Measurements from ENCODE around the gene LRRC8A.
"Not testable (repeated sequence)": the region's sequence is repeated elsewhere in the genome, so short reads cannot be mapped to it uniquely, and the experiment has no call there.

The LRRC8A gene

GRCh38 chr9:128860937-128861336, 21.0 kb upstream of the LRRC8A start:
- DNase-seq (ENCODE audit: low spot score), result no peak
- H3K4me3 ChIP-seq, result no peak overlapping the region
- no peak overlapping the region for H3K27ac ChIP-seq
- no peak for TF ChIP-seq CTCF (IDR thresholded peaks at IDR 0.05)

GRCh38 chr9:128861501-128861900, 20.4 kb upstream of the LRRC8A start:
- no peak for DNase-seq (ENCODE audit: low spot score)
- Histone ChIP-seq H3K27ac (no peak overlapping the region), H3K4me3 (no peak overlapping the region)
- no peak for TF ChIP-seq CTCF (IDR thresholded peaks at IDR 0.05)

- Histone ChIP-seq H3K4me3 (no peak overlapping the region), H3K27ac (no peak overlapping the region)
- no peak for DNase-seq (ENCODE audit: low spot score)
- TF ChIP-seq CTCF (IDR thresholded peaks at IDR 0.05), result no peak
These were observed 19.5 kb upstream of the LRRC8A start for GRCh38 chr9:128862401-128862851.

GRCh38 chr9:128863647-128864046, 18.3 kb upstream of the LRRC8A start:
- H3K4me3 ChIP-seq, result no peak overlapping the region
- H3K27ac ChIP-seq, result no peak overlapping the region
- TF ChIP-seq CTCF (IDR thresholded peaks at IDR 0.05), result peak; percentile 89
- DNase-seq (ENCODE audit: low spot score), result no peak

- no peak for TF ChIP-seq CTCF (IDR thresholded peaks at IDR 0.05)
- no peak for DNase-seq (ENCODE audit: low spot score)
- Histone ChIP-seq H3K4me3 (no peak overlapping the region), H3K27ac (no peak overlapping the region)
These were observed 11.6 kb upstream of the LRRC8A start for GRCh38 chr9:128870128-128870940.

- DNase-seq (ENCODE audit: low spot score); H3K4me3 ChIP-seq; H3K27ac ChIP-seq: not testable (repeated sequence)
These were observed 11.0 kb upstream of the LRRC8A start for GRCh38 chr9:128870941-128871265.

- no peak for TF ChIP-seq CTCF (IDR thresholded peaks at IDR 0.05)
- DNase-seq (ENCODE audit: low spot score), result no peak
- Histone ChIP-seq H3K4me3 (no peak overlapping the region), H3K27ac (peak overlapping the region; percentile 75 to 82)
These were observed 4.1 kb upstream of the LRRC8A start for GRCh38 chr9:128877852-128878251.
